UCSD-AML1 (cell line): ENCODE results near the gene CLDN16.

Experiments used
- DNase-seq: peaks from one replicate; lab custom pipeline; 2025; ENCODE audit not compliant: unreplicated experiment; lab: John Stamatoyannopoulos, UW

CLDN16 gene

GRCh38 chr3:190378240-190378891 is 9.6 kb upstream of the CLDN16 start:
- DNase-seq = no peak

GRCh38 chr3:190380184-190380583 is 7.8 kb upstream of the CLDN16 start:
- DNase-seq = no peak

DNA sequence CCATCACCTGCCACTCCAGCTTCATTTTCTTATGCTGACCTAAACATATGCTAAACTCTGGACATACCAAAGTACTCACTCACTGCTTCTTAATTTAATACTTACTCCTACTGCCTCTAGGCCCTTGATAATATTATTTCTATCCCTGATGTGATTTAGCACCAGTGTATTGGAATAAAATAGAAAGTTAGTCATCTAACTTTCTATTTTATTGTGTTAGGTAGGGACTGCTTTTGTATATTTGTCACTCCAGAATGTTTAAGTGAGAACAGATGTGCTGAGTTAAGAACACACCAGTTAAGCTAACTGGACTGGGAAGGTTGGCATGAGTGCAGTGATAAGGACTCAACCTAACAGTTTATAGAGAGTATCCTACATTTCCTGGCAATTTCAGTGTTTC is 6.5 kb upstream of the CLDN16 start:
- no peak for DNase-seq

- DNase-seq = no peak
These were observed 5.9 kb upstream of the CLDN16 start for GRCh38 chr3:190382082-190382481.

DNA sequence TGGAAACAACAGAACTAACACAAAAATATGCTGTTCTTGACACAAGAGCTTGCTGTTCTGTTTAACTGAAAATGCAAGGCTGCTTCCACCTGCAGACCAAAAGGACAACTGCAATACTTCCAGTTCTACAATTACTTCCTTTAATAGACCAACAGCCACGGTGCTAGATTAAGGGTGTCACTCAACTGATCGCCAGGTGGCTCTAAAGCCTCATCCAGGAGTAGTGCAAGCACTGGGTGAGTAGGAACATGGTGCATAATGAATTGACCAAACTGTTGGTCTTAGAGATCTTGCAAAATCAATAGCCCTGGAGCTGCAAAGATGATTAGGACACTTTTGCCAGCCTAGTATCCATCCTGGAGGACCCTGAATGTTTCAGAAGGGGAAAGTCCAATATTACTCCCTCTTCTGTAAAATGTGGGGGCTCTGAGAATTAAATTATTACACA is 3.6 kb upstream of the CLDN16 start:
- DNase-seq = peak; percentile 23

- no peak for DNase-seq
These were observed 2.0 kb upstream of the CLDN16 start for GRCh38 chr3:190385731-190386688.

- DNase-seq = no peak
These were observed 740 bp downstream of the CLDN16 start for GRCh38 chr3:190388703-190389102.

GRCh38 chr3:190396001-190396400 is 8.0 kb downstream of the CLDN16 start:
- no peak for DNase-seq

DNA sequence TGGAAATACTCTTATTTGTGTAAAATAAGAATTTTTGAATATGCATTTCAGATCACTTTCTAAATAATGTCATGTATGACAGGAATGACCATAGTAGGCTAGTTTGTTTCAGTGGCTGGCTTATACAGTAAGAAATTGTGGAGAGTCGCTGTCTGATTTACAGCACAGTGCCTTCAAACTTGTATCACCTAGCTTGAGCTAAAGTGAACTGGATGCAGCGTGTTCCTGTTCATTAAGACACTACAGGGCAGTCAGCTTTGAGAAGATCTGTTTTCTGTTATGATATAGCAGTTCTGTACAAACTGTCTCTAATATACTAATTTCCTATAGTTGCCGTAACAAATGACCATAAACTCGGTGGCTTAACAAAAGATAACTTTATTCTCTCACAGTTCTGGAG is 9.9 kb downstream of the CLDN16 start:
- no peak for DNase-seq

- DNase-seq = no peak
These were observed 11.7 kb downstream of the CLDN16 start for GRCh38 chr3:190399677-190400076.

DNA sequence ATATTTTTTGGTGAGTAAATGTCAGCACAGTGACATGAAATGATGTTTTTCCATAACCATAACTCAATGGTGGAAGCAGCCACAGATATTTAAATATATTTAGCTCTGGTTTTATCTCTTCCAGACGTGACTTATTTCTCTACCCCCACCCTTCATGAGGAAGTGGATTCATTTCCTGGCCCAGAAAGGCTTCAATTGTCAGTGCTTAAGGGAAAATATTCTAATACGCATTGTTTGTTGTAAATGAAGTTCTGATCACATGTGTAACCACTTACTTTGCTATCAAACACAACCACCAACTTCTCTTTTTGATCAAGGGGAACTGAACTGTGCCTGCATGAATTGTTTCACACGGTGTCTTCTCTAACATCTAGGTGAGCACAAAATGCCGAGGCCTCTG is 14.0 kb downstream of the CLDN16 start:
- no peak for DNase-seq

DNA sequence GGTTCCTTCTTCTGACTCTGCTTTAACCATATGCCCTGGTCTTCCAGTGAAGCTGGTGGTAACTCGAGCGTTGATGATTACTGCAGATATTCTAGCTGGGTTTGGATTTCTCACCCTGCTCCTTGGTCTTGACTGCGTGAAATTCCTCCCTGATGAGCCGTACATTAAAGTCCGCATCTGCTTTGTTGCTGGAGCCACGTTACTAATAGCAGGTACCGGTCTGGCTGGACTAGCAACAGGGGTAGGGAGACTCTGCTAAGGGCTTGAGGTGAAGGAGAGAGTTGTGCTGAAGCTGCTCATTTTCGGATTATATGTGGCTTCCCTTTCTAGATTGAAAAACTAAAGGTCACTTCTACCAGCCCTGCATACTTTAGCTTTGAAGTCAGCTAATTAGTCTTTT is 16.8 kb downstream of the CLDN16 start:
- no peak for DNase-seq

GRCh38 chr3:190414297-190414696 is 26.3 kb downstream of the CLDN16 start:
- no peak for DNase-seq

DNA sequence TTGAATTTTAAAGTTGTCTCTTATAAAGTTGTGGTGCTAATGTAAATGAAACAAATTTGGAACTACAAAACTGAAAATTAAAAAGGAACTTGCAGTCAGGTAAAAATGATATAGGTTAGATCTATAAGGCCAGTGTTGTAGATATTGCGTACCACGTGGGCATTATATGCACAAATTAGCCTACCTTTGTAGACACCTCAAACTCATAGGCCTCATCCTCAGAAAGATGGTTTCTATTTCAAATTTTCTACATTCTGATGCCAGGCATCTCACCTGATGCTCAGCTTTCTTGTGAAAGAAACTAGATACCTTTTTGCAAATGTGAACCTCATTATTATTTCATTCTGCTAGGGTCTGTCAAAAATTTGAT is 36.1 kb downstream of the CLDN16 start:
- DNase-seq = no peak

GRCh38 chr3:190424478-190425439 is 36.8 kb downstream of the CLDN16 start:
- DNase-seq = peak; percentile 51

DNA sequence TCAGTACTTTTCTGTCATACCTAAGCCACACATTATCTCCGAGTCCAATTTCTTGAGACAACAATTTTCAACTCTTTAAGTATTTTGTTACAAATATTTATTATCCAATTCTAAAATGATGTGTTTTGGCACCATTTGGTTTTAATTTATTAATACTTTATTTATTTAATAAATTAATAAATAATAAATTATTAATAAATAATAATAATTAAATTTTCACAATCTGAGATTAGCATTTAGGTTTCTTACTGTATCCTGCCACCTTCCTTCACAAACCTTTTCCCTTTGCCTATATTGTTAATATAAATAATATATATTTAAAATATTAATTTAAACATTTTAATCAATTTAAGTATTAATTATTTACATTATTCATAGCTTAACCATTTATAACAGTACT is 37.9 kb downstream of the CLDN16 start:
- DNase-seq = no peak

DNA sequence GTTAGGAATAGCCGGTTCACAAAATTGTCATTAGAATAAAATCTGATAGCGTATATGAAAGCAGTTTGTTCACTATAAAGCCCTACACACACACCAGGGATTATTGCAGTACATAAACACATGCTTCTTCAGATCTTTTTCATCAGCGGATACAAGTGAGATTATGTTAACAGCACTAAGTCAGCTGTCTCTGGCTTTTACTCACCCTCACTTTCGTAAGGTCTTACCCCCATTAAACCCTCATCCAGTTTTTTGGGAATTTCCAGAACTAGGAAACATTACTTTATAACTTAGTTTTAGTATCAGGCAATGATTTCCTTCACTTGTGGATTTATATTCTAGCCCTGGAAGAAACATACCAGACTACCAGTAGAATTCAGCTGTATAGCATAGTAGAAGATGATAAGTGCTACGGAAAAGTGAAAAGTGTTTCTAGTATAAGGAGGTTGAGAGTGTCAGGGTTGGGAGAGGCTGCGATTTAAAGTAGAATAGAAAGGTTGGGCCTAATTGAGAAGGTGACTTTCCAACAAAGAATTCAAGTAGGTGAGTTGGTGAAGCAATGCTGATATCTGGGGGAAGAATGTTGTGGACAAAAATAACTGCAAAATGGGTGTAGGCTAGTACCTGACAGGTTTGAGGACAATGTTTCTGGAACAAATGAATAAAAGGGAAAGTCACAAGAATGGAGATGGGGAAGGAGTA is 39.0 kb downstream of the CLDN16 start:
- DNase-seq = no peak

- no peak for DNase-seq
These were observed 41.7 kb downstream of the CLDN16 start for GRCh38 chr3:190429681-190430080.

DNA sequence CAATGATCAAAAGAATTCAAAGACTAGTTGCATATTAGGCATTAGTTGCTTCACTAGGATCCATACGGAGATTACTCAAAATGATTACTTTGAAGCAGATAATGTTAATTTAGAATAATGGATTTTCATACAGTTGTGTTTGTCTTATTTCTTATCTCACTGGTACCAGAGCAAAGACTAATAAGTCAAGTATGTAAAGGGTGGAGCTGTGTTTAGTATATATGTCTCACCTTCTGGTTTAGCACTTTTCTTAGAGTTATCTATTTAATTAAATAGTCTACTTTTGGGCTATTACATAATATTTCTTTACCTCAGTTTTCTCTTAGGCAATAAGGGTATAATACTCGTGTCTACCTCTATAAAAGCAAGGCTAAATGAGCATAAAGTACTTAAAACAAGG is 42.9 kb downstream of the CLDN16 start:
- no peak for DNase-seq

- DNase-seq = no peak
These were observed 44.3 kb downstream of the CLDN16 start for GRCh38 chr3:190432216-190432615.

DNA sequence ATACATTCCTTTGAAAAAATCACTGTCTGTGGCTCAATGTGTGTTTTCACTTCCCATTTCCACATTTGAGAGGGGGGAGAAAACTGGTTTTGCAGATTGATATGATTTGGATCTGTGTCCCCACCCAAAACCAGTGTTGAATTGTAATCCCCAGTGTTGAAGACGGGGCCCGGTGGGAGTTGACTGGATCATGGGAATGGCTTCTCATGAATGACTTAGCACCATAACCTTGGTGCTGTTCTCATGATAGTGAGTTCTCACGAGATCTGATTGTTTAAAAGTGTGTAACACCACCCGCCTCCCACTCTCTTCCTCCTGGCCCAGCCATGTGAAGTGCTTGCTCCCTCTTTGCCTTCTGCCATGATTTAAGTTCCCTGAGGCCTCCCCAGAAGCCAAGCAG is 45.7 kb downstream of the CLDN16 start:
- DNase-seq = no peak
